Cerebellar nuclear complex (tissue), 1 donor: ENCODE results near the gene RANBP9.

Experiments used
- DNase-seq, 2 experiments: peaks; one replicate each; lab custom pipeline; 2025; lab: John Stamatoyannopoulos, UW

Gene RANBP9

DNA sequence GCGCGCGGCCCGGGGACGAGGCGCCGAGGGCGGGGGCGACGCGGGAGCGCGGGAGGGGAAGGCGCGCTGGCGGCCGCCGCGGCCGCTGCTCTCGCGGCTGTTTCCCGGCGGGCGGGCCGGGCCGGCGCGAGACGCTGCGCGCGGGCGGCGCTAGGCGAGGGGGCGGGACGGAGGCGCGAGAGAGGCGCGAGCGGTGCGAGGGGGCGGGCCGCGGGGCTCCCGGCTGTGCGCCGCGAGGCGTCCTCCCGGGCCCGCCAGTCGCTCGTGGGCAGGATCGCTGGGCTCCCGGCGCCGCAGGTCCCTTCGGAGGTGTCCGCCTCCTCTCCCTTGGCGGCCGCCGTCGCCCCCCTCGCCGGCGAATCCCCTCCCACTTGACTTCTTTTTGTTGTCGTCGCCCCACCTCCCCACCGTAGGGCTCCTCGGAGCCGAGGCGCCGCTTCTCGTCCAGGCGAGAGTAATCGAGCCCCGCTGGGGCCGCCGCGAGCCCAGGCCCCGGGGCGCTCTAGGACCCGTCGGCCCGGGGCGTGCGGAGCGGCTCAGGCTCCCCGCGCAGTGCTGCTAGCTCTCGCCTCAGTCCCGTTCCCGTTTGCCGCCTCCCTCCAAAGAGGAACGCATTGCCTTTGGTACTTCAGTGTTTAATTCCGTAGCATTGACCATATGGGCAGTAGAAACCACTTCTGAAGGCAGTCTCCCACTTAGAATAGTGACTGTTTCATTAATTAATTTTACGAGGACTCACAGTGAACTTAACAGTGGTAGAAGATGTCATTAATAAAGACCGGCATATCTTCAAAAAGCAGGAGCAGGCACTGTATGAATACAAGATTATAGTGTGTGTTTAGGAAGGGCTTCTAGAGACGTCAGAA, at the start of gene RANBP9:
TSS of gene RANBP9 (minus strand) at position 103 of the 866 bp plus-strand sequence. CDS start 330 bp downstream, outside the sequence.
- DNase-seq, result peak in 1 of 2 experiments; percentile 45

GRCh38 chr6:13760307-13761304, 49.0 kb upstream of the RANBP9 start:
- no peak for DNase-seq

DNA sequence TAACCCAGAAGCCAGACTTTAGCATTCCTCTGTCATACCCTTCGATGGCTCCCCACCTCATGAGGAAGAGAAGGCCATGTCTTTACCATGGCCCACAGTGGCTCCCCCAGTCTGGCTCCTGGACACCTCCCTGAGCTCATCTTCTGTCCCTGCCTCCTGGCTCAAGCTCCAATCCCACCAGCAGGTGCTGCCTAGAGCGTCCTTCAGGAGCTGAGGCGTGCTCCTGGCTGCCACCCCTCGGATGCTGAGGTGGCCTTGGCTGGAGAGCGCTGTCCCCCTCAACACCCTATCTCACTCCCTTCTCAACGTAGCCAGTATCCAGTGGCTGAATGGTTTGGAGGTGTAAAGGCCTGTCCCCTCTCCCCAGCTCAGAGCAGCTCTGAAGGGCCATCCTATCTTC, 47.4 kb upstream of the RANBP9 start:
- no peak for DNase-seq

- no peak for DNase-seq
These were observed 43.0 kb upstream of the RANBP9 start for GRCh38 chr6:13754644-13755043.

DNA sequence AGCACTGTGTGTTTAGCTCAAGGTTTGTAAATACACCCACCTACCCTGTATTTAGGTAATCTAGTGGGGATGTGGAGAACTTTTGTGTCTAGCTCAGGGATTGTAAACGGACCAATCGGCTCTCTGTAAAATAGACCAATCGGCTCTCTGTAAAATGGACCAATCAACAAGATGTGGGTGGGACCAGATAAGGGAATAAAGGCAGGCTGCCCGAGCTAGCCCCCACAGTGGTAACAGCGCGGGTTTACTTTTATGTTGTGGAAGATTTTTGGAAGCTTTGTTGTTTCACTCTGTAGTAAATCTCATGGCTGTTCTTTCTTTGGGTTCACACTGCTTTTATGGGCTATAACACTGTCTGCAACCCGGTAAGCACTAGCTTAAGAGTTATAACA, 32.1 kb upstream of the RANBP9 start:
- no peak for DNase-seq

GRCh38 chr6:13742961-13743735, 31.5 kb upstream of the RANBP9 start:
- DNase-seq, result no peak

- no peak for DNase-seq
These were observed 29.7 kb upstream of the RANBP9 start for GRCh38 chr6:13741365-13741764.

DNA sequence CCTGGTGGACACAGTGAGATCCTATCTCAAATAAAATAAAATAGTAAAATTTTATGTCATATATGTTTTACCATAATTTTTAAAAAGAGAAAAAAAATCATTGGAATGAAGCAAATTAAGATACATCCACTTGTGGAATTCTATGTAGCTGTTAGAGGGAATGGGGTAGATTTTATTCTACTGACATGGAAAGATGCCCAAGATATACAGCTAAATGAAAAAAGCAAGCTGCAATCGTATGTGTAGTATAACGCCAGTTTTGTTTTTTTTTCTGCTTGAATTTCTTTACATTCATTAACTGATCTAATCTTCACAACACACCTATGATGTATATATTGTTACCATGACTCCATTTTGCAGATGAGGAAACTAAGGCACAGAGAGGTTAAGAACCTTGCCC, 23.4 kb upstream of the RANBP9 start:
- no peak for DNase-seq

DNA sequence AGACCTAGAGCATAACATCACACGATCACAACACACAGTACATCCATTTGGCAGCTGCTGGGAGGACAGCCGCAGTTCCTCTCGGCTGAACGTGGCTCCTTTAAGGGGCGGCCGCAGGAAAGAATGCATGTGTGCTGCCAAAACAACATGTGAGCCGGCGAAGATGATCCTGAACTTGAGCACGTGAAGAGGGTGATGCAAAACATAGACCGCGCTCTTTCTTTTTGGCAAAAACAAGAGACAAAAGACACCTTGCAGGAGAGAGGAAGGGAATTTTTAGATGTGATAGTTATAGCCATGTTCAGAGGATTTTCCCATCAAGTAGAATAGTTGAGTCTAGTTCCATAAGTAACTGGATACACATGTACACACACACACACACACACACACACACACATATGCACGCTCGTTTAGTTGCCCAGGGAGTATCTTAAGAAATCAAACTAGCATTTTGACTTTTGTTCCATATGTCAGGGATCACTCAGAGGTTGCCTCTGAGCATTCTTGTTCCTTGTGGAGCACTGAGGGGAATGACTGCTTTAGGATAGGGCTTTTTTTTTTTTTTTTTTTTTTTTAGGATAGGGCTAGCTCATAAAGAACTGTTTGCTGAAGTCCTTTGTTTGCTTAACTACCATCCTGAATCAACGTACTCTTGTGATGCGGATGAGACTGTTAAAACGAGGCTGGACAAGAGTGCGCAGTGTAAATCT, 21.7 kb upstream of the RANBP9 start:
- no peak for DNase-seq

DNA sequence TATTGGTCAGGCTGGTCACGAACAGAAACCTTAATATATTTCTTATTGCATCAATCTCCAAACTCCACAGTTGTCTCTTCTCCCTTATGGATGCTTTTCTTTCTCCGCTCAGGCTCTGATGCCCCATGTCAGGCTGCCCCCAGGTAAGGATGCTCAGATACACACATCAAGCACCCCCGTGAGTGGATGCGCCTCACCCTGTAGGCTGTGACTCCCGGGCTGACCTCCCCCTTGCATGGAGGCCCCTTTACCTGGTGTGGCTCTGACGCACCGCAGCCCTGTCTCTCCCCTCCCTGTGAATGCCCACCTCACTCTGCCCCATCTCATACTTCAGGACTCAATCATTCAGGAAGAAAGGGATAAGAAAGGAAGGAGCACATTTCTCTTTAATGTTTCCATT, 19.1 kb upstream of the RANBP9 start:
- DNase-seq, result no peak

GRCh38 chr6:13729891-13730290, 18.3 kb upstream of the RANBP9 start:
- no peak for DNase-seq

DNA sequence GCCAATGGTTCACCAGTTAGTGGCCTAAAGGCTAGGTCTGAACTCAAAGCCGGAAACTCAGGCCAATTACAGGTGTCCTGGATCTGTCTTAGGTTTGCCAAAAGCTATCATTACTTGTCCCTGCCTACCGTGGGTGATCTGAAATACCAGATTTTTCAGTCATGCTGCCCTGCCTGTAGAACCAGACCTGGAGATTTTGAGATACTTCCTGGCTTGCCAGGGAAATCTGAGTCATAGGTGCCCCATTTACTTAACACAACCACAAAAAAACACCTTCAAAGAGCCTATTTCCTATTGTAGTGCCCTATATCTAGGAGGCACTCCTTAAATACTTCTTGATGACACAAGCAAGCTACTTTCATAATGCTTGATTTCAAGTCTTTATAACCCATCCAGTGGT, 13.9 kb upstream of the RANBP9 start:
- DNase-seq, result no peak

DNA sequence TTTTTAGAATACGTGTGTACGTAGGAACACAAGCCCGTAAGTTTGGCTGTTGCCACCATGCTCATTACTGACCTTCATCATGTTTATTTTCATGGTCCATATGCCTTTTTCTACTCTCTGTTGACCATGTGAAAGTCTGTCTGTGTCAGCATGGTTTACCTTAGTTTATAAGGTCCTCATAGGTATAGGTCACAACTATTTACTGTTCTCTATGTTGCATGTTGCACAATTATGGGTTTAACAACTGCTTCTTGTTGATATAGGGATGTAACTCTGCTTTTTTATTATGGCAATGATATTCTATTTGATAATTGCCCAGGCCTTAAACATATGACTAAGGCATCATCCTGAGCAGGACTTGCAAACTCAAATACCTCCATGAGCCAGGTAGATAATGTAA, 13.4 kb upstream of the RANBP9 start:
- no peak for DNase-seq

- DNase-seq, result no peak
These were observed 12.5 kb upstream of the RANBP9 start for GRCh38 chr6:13724182-13724581.

- DNase-seq, result no peak
These were observed 11.2 kb upstream of the RANBP9 start for GRCh38 chr6:13722880-13723279.

- DNase-seq, result no peak
These were observed 6.5 kb upstream of the RANBP9 start for GRCh38 chr6:13718123-13718458.

DNA sequence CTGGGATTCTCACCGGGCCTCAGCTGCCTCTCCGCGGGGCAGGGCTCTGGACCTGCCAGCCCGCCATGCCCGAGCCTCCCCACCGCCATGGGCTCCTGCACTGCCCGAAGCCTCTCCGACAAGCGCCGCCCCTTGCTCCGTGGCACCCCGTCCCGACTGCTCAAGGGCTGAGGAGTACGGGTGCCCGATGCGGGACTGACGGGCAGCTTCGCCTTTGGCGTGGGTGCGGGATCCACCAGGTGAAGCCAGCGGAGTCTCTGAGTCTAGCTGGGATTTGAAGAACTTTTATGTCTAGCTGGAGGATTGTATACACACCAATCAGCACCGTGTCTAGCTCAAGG, 5.3 kb upstream of the RANBP9 start:
- DNase-seq, result no peak

DNA sequence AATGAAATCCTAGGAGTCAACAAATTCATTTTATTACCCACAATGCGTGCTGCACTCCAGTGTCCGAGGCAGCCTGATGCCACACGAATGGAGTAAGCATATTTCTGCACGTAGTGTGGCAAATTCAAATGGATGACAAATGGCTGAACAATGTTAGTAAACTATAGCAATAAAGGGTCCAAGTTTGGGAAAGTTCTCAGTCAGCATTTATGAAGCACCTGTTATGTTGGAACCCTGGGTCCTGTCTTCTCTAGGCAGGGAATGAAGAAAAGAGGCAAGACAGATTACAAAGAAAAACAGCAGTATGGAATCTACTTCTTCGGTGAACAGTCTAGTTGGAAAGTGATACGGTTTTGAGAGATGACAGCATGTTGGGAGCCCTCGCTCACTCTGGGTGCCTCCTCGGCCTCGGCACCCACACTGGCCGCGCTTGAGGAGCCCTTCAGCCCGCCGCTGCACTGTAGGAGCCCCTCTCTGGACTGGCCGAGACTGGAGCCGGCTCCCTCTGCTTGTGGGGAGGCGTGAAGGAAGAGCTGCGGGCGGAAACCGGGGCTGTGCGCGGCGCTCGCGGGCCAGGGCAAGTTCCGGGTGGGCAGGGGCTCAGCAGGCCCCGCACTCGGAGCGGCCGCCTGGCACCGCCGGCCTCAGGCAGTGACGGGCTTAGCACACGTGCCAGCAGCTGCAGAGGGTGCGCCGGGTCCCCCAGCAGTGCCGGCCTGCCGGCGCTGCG, 4.8 kb upstream of the RANBP9 start:
- DNase-seq, result no peak

GRCh38 chr6:13715444-13715883, 3.8 kb upstream of the RANBP9 start:
- no peak for DNase-seq

DNA sequence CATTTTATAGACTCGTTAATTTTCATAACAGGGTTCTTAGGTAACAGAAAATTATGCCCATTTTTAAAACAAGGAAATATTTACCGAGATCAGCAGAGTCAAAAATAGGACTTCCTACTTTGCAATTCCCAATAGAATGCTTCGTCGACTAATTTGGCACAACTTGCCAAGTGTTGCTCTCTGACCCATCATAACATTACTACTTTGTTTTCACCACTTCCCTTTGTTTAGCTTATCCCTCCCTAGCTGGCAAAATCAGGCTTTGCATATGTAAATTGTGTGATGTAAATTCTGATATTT, 914 bp upstream of the RANBP9 start:
- DNase-seq, result no peak

DNA sequence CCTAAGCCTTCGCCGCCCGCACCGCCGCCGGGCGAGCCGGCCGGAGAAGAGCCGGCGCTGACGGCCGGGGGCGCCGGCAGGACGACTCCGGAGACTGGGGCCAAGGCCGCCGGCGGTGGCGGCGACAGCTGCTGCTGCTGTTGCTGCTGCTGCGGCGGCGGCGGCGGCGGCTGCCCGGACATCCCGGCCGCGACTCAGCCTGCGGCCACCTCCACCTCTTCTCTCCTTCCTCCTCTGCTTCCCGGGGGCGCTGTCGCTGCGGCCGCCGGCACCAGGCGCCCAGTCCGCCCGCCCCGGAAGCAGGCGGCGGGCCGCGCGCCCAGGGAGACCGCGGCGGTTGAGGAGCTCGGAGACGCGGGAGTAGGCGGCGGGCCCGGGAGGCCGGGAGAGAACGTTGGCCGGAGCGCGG, 307 bp downstream of the RANBP9 start:
- DNase-seq, result no peak
